ENCODE results near the gene DAB2.

- TF ChIP-seq, protein P1, sequence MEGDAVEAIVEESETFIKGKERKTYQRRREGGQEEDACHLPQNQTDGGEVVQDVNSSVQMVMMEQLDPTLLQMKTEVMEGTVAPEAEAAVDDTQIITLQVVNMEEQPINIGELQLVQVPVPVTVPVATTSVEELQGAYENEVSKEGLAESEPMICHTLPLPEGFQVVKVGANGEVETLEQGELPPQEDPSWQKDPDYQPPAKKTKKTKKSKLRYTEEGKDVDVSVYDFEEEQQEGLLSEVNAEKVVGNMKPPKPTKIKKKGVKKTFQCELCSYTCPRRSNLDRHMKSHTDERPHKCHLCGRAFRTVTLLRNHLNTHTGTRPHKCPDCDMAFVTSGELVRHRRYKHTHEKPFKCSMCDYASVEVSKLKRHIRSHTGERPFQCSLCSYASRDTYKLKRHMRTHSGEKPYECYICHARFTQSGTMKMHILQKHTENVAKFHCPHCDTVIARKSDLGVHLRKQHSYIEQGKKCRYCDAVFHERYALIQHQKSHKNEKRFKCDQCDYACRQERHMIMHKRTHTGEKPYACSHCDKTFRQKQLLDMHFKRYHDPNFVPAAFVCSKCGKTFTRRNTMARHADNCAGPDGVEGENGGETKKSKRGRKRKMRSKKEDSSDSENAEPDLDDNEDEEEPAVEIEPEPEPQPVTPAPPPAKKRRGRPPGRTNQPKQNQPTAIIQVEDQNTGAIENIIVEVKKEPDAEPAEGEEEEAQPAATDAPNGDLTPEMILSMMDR (IDR thresholded peaks at IDR 0.05; ENCODE audit: low read length), result no peak
- TF ChIP-seq EZH2 (IDR thresholded peaks at IDR 0.05; ENCODE audit: borderline replicate concordance, low read length), result no peak
Measured at GRCh38 chr5:39367711-39368110, 57.1 kb downstream of the DAB2 start.
